ENCODE results near the gene DBN1.
A peak's percentile ranks its signal among the peaks of the same experiment; 100 is the strongest.
"Not testable (repeated sequence)": the region's sequence is repeated elsewhere in the genome, so short reads cannot be mapped to it uniquely, and the experiment has no call there.

The DBN1 gene

DNA sequence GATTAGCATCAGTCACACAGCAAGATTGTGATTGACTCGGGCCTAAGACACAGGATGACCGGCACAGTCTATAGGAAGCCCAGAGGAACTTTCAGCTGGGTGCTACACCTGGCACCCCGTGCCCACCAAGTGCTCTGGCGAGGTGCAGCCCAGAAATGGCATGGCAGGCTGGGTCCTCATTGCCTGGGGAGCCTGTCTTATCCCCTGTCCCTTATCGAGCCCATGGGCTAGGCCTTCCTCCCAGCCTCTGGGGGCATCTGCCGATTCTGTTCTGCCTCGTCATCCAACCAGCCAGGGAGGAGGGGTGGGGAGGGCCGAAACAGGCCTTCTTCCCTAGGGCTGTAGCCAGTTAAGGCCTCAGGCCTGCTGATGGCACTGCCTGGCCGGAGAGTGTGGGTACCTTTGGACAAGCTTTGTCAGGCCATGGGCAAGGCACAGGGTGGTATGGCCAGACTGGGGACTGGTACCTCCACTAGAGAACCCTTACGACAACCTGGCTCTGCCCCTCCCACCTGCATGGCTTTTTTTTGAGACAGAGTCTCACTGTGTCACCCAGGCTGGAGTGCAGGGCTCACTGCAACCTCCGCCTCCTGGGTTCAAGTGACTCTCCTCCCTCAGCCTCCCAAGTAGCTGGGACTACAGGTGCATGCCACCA, 45.4 kb downstream of the DBN1 start:
- DNase-seq: no peak

DNA sequence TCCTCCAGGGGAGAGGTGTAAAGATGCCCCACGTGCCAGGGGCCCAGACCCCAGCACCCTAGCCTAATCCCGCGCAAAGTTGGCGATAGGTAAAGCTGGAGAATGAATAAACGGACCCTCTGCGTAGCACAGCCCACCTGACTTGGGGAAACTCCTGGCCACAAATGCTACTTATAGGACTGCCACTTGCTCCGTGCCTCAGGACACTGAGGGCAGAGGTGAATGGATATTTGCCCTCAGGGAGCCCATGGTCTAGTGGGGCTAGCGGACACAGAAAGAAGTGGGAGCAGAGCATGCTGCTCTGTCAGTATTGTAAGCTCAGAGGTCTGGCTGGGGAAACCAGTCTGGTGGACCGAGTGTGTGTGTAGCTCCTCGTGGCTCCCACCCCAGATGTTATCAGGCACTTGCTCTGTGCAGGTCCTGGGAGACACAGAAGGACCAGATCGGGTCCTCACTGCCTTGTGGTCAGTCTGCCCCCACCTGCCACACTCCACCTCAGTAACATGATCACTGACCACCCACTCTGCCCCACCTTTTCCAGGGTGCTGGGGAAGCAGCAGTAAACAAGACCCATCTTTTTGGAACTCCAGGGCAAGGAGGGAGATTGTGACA, 46.1 kb downstream of the DBN1 start:
- DNase-seq: no peak

DNA sequence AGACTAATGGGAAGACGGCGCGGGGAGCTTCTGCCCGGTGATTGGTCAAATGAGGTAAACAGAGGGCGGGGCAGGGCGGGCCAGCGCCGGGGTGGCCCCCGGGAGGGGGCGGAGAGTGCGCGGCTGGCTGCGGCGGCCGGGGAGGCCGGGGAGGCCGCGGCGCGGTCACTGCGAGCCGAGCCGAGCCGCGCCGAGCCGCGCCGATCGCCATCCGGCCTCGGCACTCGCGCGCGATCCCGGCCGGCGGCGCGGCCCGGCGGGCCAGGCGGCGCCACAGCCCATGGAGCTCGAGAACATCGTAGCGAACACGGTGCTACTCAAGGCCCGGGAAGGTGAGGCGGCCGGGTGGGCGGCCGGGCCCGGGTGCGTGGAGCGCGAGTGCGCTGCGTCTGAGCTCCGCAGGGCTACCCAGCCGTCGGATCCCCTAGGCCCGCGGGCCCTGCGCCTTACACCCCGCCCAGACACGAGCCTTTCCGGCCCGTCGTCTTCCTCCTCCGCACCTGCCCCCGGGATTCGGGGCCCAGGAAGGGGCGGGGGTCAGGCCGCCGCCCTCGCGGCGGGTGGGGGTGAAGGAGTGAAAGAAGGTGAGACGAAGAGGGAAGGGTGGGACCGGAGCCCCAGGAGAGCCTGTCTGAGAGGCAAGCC, 46.7 kb downstream of the DBN1 start, which contains the start of gene GRK6:
GRK6 (plus strand) TSS at position 111 of the 645 bp plus-strand sequence; CDS start at position 281, 170 bp downstream.
- no peak for DNase-seq

DNA sequence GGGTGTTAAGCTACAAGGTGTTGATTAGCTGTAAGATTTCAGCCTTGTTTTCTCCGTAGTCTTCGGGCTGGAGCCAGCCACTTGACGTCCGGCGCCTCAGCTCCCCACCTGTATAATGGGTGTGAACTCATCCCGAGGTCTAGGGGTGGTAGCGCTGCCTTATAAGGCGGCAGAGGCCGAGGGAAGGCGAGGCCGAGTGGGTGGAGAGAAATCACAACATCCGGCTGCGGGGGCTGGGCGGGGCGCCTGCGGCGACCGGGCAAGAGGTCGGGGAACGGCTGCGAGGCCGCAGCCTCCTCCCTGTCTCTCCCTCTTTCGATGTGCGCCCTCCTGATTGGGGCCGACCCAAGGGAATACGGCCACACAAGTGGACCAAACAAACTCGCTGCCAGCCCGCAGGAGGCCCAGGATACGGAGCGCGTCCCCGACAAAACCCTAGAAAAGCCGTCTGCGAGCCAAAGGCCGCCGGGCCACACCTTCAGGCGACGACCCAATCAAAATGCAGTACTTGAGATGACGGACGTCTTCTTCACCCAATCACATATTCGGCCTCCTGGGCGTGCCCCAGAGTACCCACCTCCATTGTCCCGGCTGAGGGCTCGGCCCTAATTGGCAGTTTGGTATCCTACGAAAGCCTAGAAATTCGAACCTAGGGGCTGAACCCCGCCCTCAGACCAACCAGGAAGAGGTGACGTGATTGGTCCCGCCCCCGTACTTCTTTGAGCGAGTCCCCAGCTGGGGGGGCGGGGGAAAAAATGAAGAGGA, 47.5 kb downstream of the DBN1 start:
- DNase-seq: peak; percentile 97

DNA sequence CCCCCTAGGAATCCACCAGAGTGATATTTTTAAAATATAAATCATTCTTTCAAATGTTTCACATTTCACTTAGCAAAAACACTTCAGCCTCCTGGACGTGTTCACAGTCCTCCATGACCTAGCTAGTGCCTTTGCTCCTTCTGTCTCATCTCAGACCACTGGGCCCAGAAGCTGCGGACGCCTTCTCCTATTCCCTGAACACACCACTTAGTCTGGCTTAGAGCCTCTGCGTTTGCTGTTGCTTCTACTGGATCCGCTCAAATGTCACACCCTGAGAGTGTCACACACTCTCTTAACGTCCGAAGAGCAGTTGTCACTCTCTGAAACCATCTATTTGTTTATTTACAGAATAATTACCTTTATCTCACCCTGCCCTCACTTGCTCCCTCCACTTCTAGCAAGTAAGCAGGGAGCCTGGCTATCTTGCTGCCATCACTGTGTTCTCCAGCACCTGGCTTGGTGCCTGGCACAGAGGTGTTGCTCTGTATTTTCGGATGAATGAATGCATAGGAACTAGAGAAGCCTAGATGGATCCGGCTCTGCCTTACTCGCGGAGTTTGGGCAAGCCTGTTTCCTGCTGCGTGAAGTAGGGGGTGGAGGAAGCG, 48.1 kb downstream of the DBN1 start:
- DNase-seq: no peak

DNA sequence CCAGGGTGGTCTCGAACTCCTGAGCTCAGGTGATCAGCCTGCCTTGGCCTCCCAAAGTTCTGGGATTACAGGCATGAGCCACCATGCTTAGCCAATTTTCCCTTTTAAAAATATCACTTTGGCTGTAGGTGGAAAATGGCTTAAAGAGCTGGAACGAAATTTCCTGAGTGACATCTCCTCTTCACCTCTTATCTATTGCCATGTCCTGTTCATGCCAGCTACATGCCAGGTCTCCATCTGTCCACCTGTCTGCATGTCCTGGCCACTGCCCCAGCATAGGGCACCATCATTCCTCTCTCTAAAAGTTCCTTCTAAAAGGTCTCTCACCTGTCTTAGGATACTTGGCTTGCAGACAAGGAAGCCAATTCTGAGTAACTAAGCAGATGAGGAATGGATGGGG, 49.8 kb downstream of the DBN1 start:
- no peak for DNase-seq

DNA sequence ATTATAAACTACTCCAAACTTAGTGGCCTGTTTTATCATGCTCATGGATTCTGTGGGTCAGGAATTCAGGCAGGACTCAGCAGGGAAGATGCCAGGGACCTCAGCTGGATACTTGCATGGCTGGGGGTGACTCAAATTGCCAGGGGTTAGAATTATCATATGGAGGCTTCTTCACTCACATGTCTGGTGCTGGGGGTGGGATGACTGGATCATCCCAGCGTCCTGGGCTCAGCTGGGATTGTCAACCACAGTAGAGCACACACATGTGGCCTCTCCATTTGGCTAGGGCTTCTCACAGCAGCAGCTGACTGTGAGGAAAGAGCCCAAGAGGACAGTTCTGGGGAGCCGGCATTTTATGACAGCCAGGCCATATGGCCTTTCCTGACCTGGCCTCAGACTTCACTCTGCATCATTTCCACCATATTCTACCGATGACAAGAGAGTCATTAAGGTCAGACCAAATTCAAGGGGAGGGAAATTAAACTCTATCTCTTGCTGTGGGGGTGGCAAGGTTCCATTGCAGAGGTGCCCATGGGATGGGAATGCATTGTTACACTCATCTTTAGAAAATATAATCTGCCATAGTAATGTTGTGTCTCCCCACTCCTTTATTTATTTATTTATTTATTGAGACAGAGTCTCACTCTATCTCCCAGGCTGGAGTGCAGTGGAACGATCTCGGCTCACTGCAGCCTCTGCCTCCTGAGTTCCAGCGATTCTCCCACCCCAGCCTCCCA, 52.2 kb downstream of the DBN1 start:
- no peak for DNase-seq

DNA sequence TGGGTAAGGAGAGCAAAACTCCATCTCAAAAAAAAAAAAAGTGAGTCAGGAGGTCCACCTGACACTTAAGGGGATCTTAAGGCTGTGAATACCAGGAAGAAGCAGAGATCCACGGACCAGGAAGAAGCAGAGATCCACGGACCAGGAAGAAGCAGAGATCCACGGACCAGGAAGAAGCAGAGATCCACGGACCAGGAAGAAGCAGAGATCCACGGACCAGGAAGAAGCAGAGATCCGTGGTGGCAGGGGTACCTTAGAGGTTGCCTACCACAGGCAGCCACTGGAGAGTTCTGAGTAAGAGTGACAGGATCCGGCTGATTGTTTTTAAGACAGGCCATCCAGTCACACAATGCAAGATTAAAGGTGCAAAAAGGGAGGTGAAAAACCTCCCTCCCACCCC, 53.0 kb downstream of the DBN1 start:
- not testable (repeated sequence) for DNase-seq

DNA sequence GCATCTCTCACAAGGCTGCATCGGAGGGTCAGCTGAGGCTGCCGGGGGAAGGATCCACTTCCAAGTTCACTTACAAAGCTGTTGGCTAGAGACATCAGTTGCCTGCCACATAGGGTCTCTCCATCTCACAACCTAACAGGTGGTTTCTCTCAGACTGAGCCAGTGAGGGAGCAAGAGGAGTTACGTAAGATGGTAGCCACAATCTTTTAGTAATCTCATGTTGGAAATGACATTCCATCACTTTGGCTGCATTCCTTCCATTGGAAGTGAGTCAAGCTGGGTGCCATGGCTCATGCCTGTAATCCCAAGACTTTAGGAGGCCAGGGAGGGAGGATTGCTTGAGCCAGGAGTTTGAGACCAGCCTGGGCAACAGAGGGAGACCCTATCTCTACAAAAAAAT, 54.4 kb downstream of the DBN1 start:
- DNase-seq: no peak

DNA sequence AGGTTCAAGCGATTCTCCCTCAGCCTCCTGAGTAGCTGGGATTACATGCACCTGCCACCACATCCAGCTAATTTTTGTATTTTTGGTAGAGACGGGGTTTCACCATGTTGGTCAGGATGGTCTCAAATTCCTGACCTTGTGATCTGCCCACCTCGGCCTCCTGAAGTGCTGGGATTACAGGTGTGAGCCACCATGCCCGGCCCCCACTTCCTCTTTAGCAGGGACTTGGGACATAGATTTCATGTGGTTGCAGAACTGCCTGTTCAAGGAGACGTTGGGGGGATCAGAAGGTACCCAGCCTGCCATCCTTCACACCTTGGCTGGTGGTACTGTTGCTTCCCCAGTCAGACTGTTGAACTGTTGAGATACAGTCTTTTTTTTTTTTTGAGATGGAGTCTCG, 56.4 kb downstream of the DBN1 start:
- not testable (repeated sequence) for DNase-seq

DNA sequence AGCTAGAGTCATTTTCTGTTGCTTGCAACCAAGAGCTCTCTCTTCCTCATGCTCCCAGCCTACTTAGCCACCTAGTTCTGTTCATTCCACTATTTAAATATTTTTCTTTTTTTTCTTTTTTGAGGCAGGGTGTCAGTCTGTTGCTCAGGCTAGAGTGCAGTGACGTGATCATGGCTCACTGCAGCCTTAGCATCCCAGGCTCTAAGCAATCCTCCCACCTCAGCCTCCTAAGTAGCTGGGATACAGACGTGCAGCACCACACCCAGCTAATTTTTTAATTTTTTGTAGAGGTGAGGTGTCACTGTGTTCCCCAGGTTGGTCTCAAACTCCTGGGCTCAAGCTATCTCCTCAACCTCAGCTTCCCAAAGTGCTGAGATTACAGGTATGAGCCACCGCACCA, 59.0 kb downstream of the DBN1 start:
- DNase-seq: no peak

DNA sequence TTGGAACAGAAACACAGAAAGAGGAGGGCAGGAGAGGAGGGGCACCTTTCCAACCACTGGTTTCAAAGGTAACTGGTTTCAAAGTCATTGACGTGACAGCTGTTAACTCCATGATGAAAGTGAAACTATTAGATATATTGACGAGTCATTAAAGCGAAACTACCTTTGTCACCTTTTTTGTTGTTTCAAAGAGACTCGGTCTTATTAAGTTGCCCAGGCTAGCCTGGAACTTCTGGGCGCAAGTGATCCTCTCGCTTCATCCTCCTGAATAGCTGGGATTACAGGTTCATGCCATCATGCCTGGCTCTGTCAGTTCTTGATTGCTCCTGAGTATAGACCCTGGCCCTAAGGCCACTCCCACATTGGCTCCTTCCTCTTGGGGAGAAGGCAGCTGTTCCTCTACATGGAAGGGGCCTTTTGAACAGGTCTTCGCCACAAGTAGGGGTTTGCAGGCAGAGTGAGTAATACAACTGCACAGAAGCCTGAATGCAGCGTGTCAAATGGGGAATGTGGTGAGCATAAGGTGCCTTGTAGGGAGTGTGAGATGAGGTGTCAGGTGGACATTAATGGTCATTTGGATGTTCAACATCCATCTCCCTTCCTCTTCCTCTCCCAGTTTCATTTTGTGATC, 60.7 kb downstream of the DBN1 start:
- no peak for DNase-seq

DNA sequence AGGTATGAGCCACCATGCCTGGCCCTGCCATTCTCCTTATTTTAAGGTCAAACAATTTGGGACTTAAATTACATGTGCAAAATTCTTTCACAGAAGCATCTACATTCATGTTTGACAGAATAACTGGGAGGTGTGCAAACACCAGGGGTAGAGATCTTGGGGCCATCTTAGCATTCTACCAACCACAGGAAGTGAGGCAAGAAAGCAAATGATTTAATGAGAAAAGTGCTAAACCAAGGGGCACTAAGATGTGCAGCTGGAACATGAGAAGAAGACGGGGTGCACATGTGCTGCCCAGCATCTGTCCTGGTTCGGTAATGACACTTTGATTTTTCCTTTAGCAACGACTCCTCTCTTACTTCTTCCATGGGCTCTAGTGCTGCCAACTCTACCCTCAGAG, 62.9 kb downstream of the DBN1 start:
- no peak for DNase-seq

DNA sequence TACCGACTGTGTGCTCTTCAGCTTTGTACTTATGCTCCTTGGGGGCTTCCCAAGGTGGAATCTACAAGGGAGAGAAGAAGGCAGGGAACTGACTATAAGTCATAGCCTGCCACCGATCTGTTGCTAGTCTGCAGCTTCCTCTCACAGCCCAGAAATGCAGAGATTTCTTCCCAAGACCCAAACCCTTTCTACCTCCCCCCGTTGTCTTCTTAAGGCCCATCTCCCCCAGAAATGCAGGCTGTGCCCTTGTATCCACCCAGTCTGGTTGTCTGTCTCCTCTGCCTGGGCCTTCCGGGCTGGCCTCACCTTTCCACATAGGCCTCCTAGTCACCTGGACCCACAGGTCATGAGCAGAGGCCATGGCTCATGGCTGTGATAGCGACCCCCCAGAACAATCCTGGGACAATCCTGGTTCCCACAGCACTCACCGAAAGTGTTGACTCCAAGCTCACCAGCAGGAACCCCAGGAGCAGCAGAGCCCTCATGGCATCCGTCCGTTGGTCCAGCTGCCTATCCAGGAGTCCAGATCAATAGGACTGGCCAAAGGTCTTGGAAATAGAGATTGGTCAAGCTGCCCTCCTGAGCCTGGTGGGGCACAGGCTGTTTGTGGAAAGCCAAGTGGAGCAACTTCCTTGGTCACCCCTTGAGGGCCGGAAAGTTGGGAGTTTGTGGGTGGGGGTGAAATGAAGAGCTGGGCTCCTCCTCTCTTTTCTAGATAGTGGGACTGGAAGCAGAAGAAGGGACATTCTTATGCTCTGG, 64.2 kb downstream of the DBN1 start, which contains the start of gene F12:
F12 (minus strand) TSS at position 522 of the 759 bp plus-strand sequence; CDS start at position 485, 37 bp downstream.
- DNase-seq: no peak

Data from NCI-H524 treated with DMSO at 0.1 percent for 48 hours (cell line).